Right lobe of liver (tissue), 4 donors: ENCODE results near the gene FSTL4.

Experiments
- CTCF ChIP-seq, 4 donors: fragments of 200-600 bp in 3 of 4; fragments of 450-650 bp in 1 of 4; IDR thresholded peaks; one replicate each; pipeline versions ENCODE4 v1.5.1 to v1.8.0; 2016 to 2022; ENCODE audit warnings: antibody characterized with exemption in 4 of 4, mild to moderate bottlenecking in 2 of 4
- POLR2A ChIP-seq: fragments of 450-650 bp; IDR thresholded peaks from one replicate; pipeline ENCODE4 v1.6.1; 2017; ENCODE audit warnings: antibody characterized with exemption, mild to moderate bottlenecking
- donor health status: DM: no; HTN: no; CAD: no.
- donor health status: DM: no; HTN: no; CAD: no.
- donor health status: DM: no; HTN: yes; CAD: no.

GRCh38 chr5:133406977-133407632 is 205.2 kb downstream of the FSTL4 start:
- TF ChIP-seq CTCF (IDR thresholded peaks at IDR 0.05): no peak
- no peak for TF ChIP-seq POLR2A
